ACC112 (cell line): Measurements from ENCODE around the gene MICAL1.
A peak's percentile ranks its signal among the peaks of the same experiment; 100 is the strongest.

Experiments
- H2AFZ ChIP-seq: fragments of 200-600 bp; sonication (generic); one replicate; pipeline ENCODE4 v1.6.0; 2017; ENCODE audit warnings: antibody characterized with exemption, low read length; ENCODE audit not compliant: unreplicated experiment
- H3K27ac ChIP-seq: fragments of 200-600 bp; sonication (generic); 2 replicates; pipeline ENCODE4 v1.5.1; 2014; ENCODE audit warnings: low read depth, mild to moderate bottlenecking, antibody characterized with exemption, low read length, moderate library complexity
- H3K27me3 ChIP-seq: fragments of 200-600 bp; sonication (generic); 2 replicates; pipeline ENCODE4 v1.6.1; 2014; ENCODE audit warnings: mild to moderate bottlenecking, antibody characterized with exemption, low read length, moderate library complexity, mixed read lengths; ENCODE audit not compliant: insufficient read depth
- H3K36me3 ChIP-seq: fragments of 200-600 bp; sonication (generic); 2 replicates; pipeline ENCODE4 v1.6.1; 2016; ENCODE audit warnings: mild to moderate bottlenecking, antibody characterized with exemption, low read length, moderate library complexity, mixed read lengths; ENCODE audit not compliant: insufficient read depth
- H3K4me1 ChIP-seq: fragments of 200-600 bp; sonication (generic); one replicate; pipeline ENCODE4 v1.6.1; 2016; ENCODE audit warnings: low read length, mixed read lengths; ENCODE audit not compliant: insufficient read depth, unreplicated experiment, control insufficient read depth
- H3K4me3 ChIP-seq: fragments of 200-600 bp; sonication (generic); 2 replicates; pipeline ENCODE4 v1.5.1; 2014; ENCODE audit warnings: mild to moderate bottlenecking, low read depth, low read length
- H3K79me2 ChIP-seq: fragments of 200-600 bp; sonication (generic); one replicate; pipeline ENCODE4 v1.6.0; 2016; ENCODE audit warnings: low read length; ENCODE audit not compliant: control insufficient read depth, unreplicated experiment, insufficient read depth

The MICAL1 gene

GRCh38 chr6:109455437-109456110 is at the start of gene MICAL1:
MICAL1 (minus strand) TSS chr6:109455772; CDS start chr6:109454196, 1,576 bp downstream.
- Histone ChIP-seq H3K4me1 (peaks cover 22% of the 10 kb centered on the region), H3K27ac (peak within 1 kb of the TSS; percentile 28; the same call in 1 of the 2 replicates), H3K27me3 (no peaks in the 10 kb centered on the region), H3K79me2 (no peaks in the 10 kb centered on the region), H3K36me3 (peaks cover 5% of the 10 kb centered on the region; the same call in 1 of the 2 replicates), H3K4me3 (peak within 1 kb of the TSS; percentile 78), H2AFZ (peak within 1 kb of the TSS; percentile 70)

GRCh38 chr6:109503327-109504224 is 48.0 kb upstream of the MICAL1 start:
- Histone ChIP-seq H2AFZ (no peak overlapping the region), H3K27me3 (no peaks in the 10 kb centered on the region), H3K79me2 (no peaks in the 10 kb centered on the region), H3K36me3 (no peaks in the 10 kb centered on the region), H3K27ac (no peak overlapping the region), H3K4me3 (no peak overlapping the region), H3K4me1 (no peaks in the 10 kb centered on the region)

- no peaks in the 10 kb centered on the region for H3K79me2 ChIP-seq
These were observed 43.4 kb upstream of the MICAL1 start for GRCh38 chr6:109498936-109499335.

GRCh38 chr6:109498052-109498451 is 42.5 kb upstream of the MICAL1 start:
- H3K36me3 ChIP-seq = no peaks in the 10 kb centered on the region

More at GRCh38 chr6:109498936-109499335, 43.4 kb upstream of the MICAL1 start:
- no peak overlapping the region for H2AFZ ChIP-seq
- no peak overlapping the region for H3K4me3 ChIP-seq
- H3K36me3 ChIP-seq = no peaks in the 10 kb centered on the region
- H3K27ac ChIP-seq = no peak overlapping the region
- H3K4me1 ChIP-seq = no peaks in the 10 kb centered on the region
- no peaks in the 10 kb centered on the region for H3K27me3 ChIP-seq

GRCh38 chr6:109496036-109496772 is 40.6 kb upstream of the MICAL1 start:
- Histone ChIP-seq H3K27ac (no peak overlapping the region), H2AFZ (no peak overlapping the region), H3K27me3 (no peaks in the 10 kb centered on the region), H3K4me3 (no peak overlapping the region), H3K36me3 (no peaks in the 10 kb centered on the region), H3K79me2 (no peaks in the 10 kb centered on the region), H3K4me1 (no peaks in the 10 kb centered on the region)

More at GRCh38 chr6:109498052-109498451, 42.5 kb upstream of the MICAL1 start:
- no peaks in the 10 kb centered on the region for H3K27me3 ChIP-seq
- no peak overlapping the region for H3K27ac ChIP-seq
- H3K4me1 ChIP-seq = no peaks in the 10 kb centered on the region
- H3K79me2 ChIP-seq = no peaks in the 10 kb centered on the region
- H3K4me3 ChIP-seq = no peak overlapping the region
- H2AFZ ChIP-seq = no peak overlapping the region

- Histone ChIP-seq H2AFZ (no peak overlapping the region), H3K36me3 (no peaks in the 10 kb centered on the region), H3K4me1 (no peaks in the 10 kb centered on the region), H3K27ac (no peak overlapping the region), H3K4me3 (no peak overlapping the region), H3K79me2 (no peaks in the 10 kb centered on the region), H3K27me3 (no peaks in the 10 kb centered on the region)
These were observed 38.3 kb upstream of the MICAL1 start for GRCh38 chr6:109493865-109494264.

- H3K79me2 ChIP-seq = no peaks in the 10 kb centered on the region
- no peaks in the 10 kb centered on the region for H3K36me3 ChIP-seq
- no peaks in the 10 kb centered on the region for H3K27me3 ChIP-seq
- H2AFZ ChIP-seq = no peak overlapping the region
- no peaks in the 10 kb centered on the region for H3K4me1 ChIP-seq
- no peak overlapping the region for H3K27ac ChIP-seq
- H3K4me3 ChIP-seq = no peak overlapping the region
These were observed 35.8 kb upstream of the MICAL1 start for GRCh38 chr6:109491207-109491938.

- no peaks in the 10 kb centered on the region for H3K79me2 ChIP-seq
- H3K4me1 ChIP-seq = no peaks in the 10 kb centered on the region
- no peak overlapping the region for H2AFZ ChIP-seq
- H3K27me3 ChIP-seq = no peaks in the 10 kb centered on the region
- H3K4me3 ChIP-seq = no peak overlapping the region
- no peaks in the 10 kb centered on the region for H3K36me3 ChIP-seq
- H3K27ac ChIP-seq = no peak overlapping the region
These were observed 35.1 kb upstream of the MICAL1 start for GRCh38 chr6:109490713-109491112.

- no peaks in the 10 kb centered on the region for H3K4me1 ChIP-seq
- no peak overlapping the region for H3K4me3 ChIP-seq
- no peaks in the 10 kb centered on the region for H3K36me3 ChIP-seq
- no peaks in the 10 kb centered on the region for H3K27me3 ChIP-seq
- H3K27ac ChIP-seq = no peak overlapping the region
- H2AFZ ChIP-seq = no peak overlapping the region
- no peaks in the 10 kb centered on the region for H3K79me2 ChIP-seq
These were observed 32.4 kb upstream of the MICAL1 start for GRCh38 chr6:109488001-109488400.

GRCh38 chr6:109486068-109486467 is 30.5 kb upstream of the MICAL1 start:
- Histone ChIP-seq H2AFZ (no peak overlapping the region), H3K4me1 (peaks cover 12% of the 10 kb centered on the region), H3K4me3 (no peak overlapping the region), H3K27ac (no peak overlapping the region), H3K36me3 (peaks cover 8% of the 10 kb centered on the region; the same call in 1 of the 2 replicates), H3K79me2 (peaks cover 13% of the 10 kb centered on the region), H3K27me3 (no peaks in the 10 kb centered on the region)
